ENCODE results near the gene CIP2A.
"Not testable (repeated sequence)": the region's sequence is repeated elsewhere in the genome, so short reads cannot be mapped to it uniquely, and the experiment has no call there.

The CIP2A gene

GRCh38 chr3:108589081-108589997 lies at the start of gene CIP2A, which contains the start of gene DZIP3:
Gene CIP2A (minus strand): TSS chr3:108589438. CDS start chr3:108589375, 63 bp downstream.
Gene DZIP3 (plus strand): TSS chr3:108589722. CDS start chr3:108605407, 15,685 bp downstream.
- peak; percentile 92 for DNase-seq

- DNase-seq = no peak
Measured at GRCh38 chr3:108629974-108630373, 40.7 kb upstream of the CIP2A start.

GRCh38 chr3:108623504-108623903 lies 34.3 kb upstream of the CIP2A start:
- DNase-seq = no peak

GRCh38 chr3:108620250-108620649 lies 31.0 kb upstream of the CIP2A start:
- DNase-seq = no peak

GRCh38 chr3:108616090-108616489 lies 26.9 kb upstream of the CIP2A start:
- not testable (repeated sequence) for DNase-seq

- DNase-seq = no peak
Measured at GRCh38 chr3:108610651-108611050, 21.4 kb upstream of the CIP2A start.

GRCh38 chr3:108608750-108609149 lies 19.5 kb upstream of the CIP2A start:
- DNase-seq = no peak

- DNase-seq = no peak
Measured at GRCh38 chr3:108605491-108605890, 16.3 kb upstream of the CIP2A start.

- no peak for DNase-seq
Measured at GRCh38 chr3:108605028-108605427, 15.8 kb upstream of the CIP2A start.

GRCh38 chr3:108603691-108604090 lies 14.5 kb upstream of the CIP2A start:
- no peak for DNase-seq

- no peak for DNase-seq
Measured at GRCh38 chr3:108602935-108603294, 13.7 kb upstream of the CIP2A start.

GRCh38 chr3:108602249-108602934 lies 13.2 kb upstream of the CIP2A start:
- DNase-seq = no peak

GRCh38 chr3:108599677-108600409 lies 10.6 kb upstream of the CIP2A start:
- no peak for DNase-seq

- no peak for DNase-seq
Measured at GRCh38 chr3:108598375-108598774, 9.1 kb upstream of the CIP2A start.

GRCh38 chr3:108595321-108595720 lies 6.1 kb upstream of the CIP2A start:
- no peak for DNase-seq

- no peak for DNase-seq
Measured at GRCh38 chr3:108590460-108590859, 1.2 kb upstream of the CIP2A start.

- DNase-seq = no peak
Measured at GRCh38 chr3:108589998-108590323, 723 bp upstream of the CIP2A start.

- DNase-seq = no peak
Measured at GRCh38 chr3:108588601-108589000, 637 bp downstream of the CIP2A start.

- no peak for DNase-seq
Measured at GRCh38 chr3:108578064-108578463, 11.2 kb downstream of the CIP2A start.

- no peak for DNase-seq
Measured at GRCh38 chr3:108569336-108569735, 19.9 kb downstream of the CIP2A start.

- no peak for DNase-seq
Measured at GRCh38 chr3:108566599-108566998, 22.6 kb downstream of the CIP2A start.

GRCh38 chr3:108565506-108565905 lies 23.7 kb downstream of the CIP2A start:
- no peak for DNase-seq

GRCh38 chr3:108564564-108564963 lies 24.7 kb downstream of the CIP2A start:
- DNase-seq = no peak

GRCh38 chr3:108562565-108562964 lies 26.7 kb downstream of the CIP2A start:
- no peak for DNase-seq
